ENCODE measurements around the gene ABHD16B.
"Not testable (repeated sequence)": the region's sequence is repeated elsewhere in the genome, so short reads cannot be mapped to it uniquely, and the experiment has no call there.

ABHD16B gene

DNA sequence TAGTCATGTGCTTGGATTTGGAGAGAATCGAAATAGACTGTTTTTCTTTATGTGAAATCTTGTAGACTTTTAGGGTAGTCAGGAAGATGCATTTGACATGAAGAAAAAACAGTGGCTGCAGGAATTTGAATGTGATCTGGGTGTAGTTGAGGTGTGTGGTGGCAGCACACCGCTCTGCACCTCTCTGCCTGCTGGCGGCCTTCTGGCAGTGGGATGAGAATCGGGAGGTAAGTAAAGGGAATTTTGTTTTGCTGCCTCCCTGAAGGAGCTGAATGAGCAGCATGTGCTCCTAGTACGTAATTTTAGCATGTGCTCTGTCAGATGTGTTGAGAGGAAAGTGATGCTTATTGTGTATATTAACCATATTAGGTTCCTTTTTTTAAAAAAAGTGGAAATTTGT, 7.0 kb downstream of the ABHD16B start:
- TF ChIP-seq POLR2A (IDR thresholded peaks at IDR 0.05; ENCODE audit: low read length) (no peak), GATA1 (IDR thresholded peaks at IDR 0.05; ENCODE audit: low read depth, low read length) (no peak)

DNA sequence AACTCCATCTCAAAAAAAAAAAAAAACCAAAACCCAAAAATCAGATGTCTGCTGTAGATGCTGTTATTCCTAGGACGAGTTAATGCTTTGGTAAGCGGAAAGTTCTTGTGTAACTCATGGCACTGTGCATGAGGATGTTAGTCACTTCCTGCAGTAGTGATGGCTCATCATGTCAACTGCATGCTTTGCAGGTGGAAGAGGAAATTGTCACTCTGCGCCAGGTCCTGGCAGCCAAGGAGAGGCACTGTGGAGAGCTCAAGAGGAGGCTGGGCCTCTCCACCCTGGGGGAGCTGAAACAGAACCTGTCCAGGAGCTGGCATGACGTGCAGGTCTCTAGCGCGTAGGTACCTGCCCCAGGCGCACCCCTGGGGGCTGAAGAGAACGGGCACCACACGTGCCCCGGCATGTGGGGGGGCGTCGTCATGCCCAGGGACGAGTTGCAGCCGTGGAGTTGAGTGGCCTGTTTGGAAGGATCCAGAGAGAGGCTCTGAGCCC, 12.2 kb downstream of the ABHD16B start:
- TF ChIP-seq GATA1 (IDR thresholded peaks at IDR 0.05; ENCODE audit: low read depth, low read length) = no peak
- TF ChIP-seq POLR2A (IDR thresholded peaks at IDR 0.05; ENCODE audit: low read length) = no peak
- DNase-seq = no peak

More for the DNA sequence above, 7.0 kb downstream of the ABHD16B start:
- DNase-seq = no peak

GRCh38 chr20:63874241-63874640, 12.9 kb downstream of the ABHD16B start:
- DNase-seq = not testable (repeated sequence)

DNA sequence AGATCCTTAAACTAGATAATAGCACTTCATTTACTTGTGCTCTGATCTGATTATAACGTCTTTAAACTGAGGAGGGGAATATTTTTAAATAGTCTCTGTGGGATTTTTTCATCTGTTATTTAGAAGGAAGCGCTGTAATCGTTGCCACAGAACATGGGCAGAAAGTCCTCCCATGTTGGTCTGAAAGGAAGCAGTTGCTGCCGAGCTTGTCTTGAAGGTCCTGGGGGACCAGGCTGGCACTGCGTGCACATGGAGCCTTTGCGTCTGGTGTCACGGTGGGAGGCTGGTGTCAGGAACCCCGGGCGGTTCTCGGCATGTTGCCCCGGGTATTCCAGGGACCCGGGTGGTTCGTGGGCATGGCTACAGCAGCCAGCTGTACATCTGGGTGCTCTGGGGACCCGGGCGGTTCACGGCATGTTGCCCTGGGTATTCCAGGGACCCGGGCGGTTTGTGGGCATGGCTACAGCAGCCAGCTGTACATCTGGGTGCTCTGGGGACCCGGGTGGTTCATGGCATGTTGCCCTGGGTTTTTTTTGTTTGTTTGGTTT, 15.3 kb downstream of the ABHD16B start:
- DNase-seq = no peak
- TF ChIP-seq POLR2A (IDR thresholded peaks at IDR 0.05; ENCODE audit: low read length) (no peak), GATA1 (IDR thresholded peaks at IDR 0.05; ENCODE audit: low read depth, low read length) (no peak)

DNA sequence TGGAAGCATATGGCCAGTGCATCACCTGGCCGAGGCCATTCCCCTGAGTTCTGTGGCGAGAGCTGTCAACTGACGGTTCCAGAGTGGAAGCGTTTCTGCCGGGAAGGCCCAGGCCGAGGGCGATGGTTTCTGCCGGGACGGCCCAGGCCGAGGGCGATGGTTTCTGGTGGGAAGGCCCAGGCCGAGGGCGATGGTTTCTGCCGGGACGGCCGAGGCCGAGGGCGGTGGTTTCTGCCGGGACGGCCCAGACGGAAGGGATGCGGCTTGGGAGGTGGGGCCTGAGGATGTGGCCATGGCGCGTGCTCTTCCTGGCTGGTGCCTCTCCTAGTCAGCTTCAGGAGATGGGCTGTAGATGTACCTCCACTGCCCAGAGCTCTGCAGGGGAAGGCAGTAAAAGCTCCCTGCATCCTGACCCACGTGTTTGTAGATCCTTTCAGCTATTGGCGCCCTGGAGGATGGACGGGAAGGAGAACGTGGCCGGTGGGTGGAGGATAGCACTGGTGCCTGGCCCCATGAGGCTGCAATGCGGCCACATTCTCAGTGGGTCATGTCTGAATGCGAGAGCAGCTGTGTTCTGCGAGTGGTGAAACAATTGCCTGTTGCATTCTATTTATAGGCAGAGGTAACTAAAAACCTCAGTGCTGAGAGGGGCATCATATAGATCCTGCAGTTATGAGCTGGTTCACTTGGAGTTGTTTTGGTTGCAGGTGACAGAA, 16.6 kb downstream of the ABHD16B start:
- DNase-seq = no peak
- TF ChIP-seq GATA1 (IDR thresholded peaks at IDR 0.05; ENCODE audit: low read depth, low read length) = no peak
- TF ChIP-seq POLR2A (IDR thresholded peaks at IDR 0.05; ENCODE audit: low read length) = no peak

DNA sequence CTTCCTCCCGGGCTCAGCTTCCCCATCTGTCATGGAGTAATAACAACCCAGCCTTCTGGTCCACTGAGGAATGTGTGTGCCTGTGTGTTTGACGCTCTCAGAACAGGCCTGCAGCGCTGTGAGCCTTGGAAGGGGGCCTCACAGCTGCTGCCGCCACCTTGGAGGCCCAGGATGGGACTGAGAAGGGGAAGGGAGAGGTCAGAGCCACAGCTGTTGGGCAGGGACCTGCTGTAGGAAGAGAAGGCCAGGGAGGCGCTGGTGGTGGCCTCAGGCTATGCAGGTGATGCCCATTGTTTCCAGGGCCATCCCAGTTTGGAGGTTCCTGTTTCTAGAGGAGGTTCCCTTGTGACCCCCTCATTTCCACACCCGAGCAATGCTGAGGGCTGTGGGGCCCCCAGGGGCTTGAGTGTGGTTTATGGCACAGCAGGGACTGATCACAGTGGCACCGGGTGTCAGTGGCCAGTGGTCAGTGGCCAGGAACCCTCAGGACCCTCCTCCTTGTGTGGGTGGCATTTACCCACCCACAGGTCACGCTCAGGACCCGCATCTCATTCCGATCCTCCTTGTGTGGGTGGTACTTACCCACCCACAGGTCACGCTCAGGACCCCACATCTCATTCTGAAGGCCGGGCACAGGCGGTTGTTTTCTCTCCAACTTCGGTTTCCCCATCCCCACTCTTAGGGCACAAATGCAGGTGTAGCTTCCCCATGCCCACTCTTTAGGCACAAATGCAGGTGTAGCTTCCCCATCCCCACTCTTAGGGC, 17.8 kb downstream of the ABHD16B start:
- TF ChIP-seq GATA1 (IDR thresholded peaks at IDR 0.05; ENCODE audit: low read depth, low read length) (no peak), POLR2A (IDR thresholded peaks at IDR 0.05; ENCODE audit: low read length) (no peak)
- no peak for DNase-seq

DNA sequence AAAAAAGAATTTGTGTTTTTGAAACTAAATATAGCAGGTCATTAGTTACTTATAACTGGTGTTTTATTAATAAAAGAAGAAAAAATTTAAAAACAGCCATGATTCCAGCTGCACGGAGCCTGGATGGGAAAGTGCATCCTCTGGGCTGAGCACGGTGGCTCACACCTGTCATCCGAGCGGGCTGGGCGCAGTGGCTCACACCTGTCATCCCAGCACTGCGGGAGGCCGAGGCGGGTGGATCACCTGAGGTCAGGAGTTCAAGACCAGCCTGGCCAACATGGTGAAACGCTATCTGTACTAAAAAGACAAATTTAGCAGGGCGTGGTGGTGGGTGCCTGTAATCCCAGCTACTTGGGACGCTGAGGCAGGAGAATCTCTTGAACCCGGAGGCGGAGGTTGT, 19.6 kb downstream of the ABHD16B start:
- DNase-seq = not testable (repeated sequence)

DNA sequence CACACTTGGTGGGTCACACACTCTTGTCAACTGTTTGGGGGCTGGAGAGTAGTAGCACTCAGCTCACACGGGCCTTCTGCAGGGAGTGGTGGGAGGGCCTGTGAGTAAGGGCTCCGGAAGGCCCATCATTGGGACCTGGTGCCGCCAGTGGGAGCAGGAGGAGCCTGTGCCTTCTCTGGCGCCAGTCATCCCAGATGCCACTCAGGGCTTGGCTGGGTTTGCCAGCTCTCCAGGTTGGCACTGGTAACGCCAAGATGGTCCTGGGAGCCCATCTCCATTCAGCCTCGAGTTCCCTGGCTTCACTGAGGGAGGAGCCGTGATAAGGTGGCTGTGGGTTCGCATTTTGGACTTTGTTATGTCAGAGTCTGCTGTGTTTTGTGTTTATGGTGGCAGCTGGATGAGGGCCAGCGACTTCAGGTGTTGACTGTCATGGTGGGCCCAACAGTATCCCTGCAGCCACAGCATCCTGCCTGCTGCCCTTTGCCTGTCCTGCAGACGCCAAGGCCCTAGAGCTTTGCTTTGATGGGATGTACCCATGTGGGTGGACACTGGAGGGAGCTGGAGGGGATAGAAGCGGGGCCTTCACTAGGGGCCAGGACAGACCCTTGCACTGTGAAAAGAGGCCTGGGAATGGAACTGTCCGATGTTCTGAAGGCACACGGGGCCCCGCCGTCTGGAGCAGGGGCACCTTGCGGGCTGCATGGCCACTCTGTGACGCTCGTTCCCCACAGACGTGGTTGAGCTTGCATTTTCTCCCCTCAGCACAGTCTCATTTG, 20.3 kb downstream of the ABHD16B start:
- DNase-seq = no peak
- TF ChIP-seq POLR2A (IDR thresholded peaks at IDR 0.05; ENCODE audit: low read length) (no peak), GATA1 (IDR thresholded peaks at IDR 0.05; ENCODE audit: low read depth, low read length) (no peak)

DNA sequence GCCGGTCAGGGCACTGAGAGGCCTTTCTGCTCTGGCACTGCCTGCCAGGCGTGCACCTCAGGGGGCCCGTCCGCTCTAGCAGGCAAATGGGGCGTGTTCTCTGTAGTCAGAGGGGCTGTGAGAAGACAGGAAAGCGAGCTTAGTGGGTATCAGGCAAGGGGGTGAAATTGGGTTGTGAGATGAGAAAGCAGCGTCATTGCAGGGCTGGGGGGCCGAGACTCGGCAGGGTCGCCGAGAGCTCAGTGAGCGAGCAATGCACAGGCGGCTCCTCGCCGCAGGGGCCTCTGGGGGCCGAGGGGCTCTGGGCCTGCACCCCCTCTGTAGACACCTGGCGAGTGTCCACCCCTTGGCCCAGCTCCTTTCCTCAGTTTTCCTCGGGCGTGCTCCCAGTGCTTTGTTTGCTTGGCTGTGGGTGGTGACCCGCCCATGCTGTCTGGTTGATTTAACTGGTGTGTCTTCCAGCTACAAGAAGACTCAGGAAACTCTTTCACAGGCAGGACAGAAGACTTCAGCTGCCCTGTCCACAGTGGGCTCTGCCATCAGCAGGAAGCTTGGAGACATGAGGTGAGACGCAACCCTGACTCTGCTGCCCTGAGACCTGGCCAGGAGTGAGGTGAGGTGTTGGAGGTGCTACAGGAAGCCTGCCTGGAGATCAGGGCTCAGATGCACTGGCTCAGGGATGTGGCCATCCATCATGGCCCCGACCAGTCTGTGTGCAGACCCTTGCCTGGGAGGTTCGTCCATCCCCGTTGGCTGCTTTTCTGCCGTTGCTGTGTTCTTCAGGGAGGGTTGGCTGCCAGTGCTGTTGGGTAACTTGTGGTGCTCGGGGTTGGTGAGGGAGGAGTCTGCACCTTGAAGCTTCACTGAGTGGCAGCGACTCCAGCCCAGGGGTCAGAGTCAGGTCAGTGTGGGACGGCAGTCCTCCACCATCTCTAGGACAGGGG, 21.2 kb downstream of the ABHD16B start:
- DNase-seq = no peak
- no peak for TF ChIP-seq POLR2A (IDR thresholded peaks at IDR 0.05; ENCODE audit: low read length)
- no peak for TF ChIP-seq GATA1 (IDR thresholded peaks at IDR 0.05; ENCODE audit: low read depth, low read length)

DNA sequence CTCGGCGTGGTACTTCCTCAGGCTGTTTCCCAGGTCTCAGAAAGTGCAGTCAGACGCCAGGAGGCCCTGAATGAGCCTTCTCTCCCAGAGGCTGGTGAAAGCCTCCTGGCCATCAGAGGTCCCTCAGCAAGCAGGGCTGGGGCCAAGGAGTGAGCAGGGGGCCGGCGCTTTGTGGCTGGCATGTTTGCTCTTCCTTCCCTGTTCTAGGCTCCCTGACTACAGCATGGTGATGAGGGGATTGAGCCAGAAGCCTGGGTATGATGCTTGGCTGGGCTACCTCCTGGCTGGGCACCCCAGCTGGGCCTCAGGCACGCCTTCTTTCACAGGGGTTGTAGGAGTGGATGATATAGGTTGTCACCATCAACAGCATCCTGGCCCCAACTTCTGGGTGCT, 21.9 kb downstream of the ABHD16B start:
- DNase-seq = no peak
- TF ChIP-seq POLR2A (IDR thresholded peaks at IDR 0.05; ENCODE audit: low read length) (no peak), GATA1 (IDR thresholded peaks at IDR 0.05; ENCODE audit: low read depth, low read length) (no peak)

GRCh38 chr20:63884506-63885263, 23.4 kb downstream of the ABHD16B start:
- TF ChIP-seq POLR2A (IDR thresholded peaks at IDR 0.05; ENCODE audit: low read length) (no peak), GATA1 (IDR thresholded peaks at IDR 0.05; ENCODE audit: low read depth, low read length) (no peak)
- no peak for DNase-seq

DNA sequence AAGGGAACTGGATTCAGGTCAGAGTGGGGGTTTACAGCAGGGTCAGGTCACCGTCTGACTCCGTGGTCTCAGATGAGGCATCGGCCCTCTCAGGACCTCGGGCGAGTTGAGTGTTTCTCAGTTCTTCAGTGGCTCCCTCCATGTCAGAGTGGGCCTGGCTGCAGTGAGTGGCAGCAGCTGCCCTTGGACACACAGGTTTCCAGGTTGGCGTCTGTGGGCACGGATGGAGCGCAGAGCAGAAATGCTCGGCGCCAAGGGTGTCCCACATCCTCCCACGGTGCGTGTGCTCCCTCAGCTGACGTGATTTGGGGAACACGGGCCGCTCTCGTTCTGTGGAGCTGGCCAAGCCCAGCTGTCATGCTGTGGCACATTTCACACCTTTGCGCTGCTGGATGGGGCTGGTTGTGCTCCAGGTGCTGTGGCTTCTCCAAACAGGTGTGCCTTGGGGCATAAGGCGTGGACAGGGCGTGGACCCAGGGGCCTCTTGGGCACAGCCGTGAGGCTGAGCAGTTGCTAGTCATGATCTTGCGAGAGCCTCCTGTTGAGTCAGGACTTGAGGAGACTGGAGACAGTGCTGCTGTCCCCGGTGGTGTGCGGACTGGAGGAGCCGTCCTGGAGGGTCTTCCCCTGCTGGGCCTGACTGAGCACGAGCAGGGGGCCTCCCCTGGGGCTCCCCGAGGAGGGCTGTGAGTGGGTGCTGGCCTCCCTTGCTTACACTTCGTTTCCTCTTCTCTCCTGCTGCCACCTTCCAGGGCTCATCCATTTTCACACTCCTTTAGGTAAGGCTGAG, 24.2 kb downstream of the ABHD16B start:
- no peak for TF ChIP-seq POLR2A (IDR thresholded peaks at IDR 0.05; ENCODE audit: low read length)
- DNase-seq = no peak
